Measurements from ENCODE around the gene WDR59.
"Not testable (repeated sequence)": the region's sequence is repeated elsewhere in the genome, so short reads cannot be mapped to it uniquely, and the experiment has no call there.

Gene WDR59

GRCh38 chr16:74844041-74844980, 140.6 kb downstream of the WDR59 start:
- no peak for DNase-seq

GRCh38 chr16:74843381-74844035, 141.4 kb downstream of the WDR59 start:
- not testable (repeated sequence) for DNase-seq

GRCh38 chr16:74842413-74842812, 142.5 kb downstream of the WDR59 start:
- no peak for DNase-seq

GRCh38 chr16:74841904-74842303, 143.0 kb downstream of the WDR59 start:
- DNase-seq, result no peak

- DNase-seq, result no peak
Measured at GRCh38 chr16:74841469-74841868, 143.5 kb downstream of the WDR59 start.

- no peak for DNase-seq
Measured at GRCh38 chr16:74837056-74837455, 147.9 kb downstream of the WDR59 start.

GRCh38 chr16:74836111-74836671, 148.7 kb downstream of the WDR59 start:
- no peak for DNase-seq

- DNase-seq, result no peak
Measured at GRCh38 chr16:74832228-74832627, 152.7 kb downstream of the WDR59 start.

GRCh38 chr16:74831467-74831866, 153.5 kb downstream of the WDR59 start:
- no peak for DNase-seq

- no peak for DNase-seq
Measured at GRCh38 chr16:74830648-74831047, 154.3 kb downstream of the WDR59 start.

- DNase-seq, result no peak
Measured at GRCh38 chr16:74829637-74830036, 155.3 kb downstream of the WDR59 start.

- DNase-seq, result no peak
Measured at GRCh38 chr16:74825941-74826340, 159.0 kb downstream of the WDR59 start.

GRCh38 chr16:74825016-74825415, 159.9 kb downstream of the WDR59 start:
- DNase-seq, result no peak
